HG03159 (cell line): ENCODE data around the gene CLCN6.
"Not testable (repeated sequence)": the region's sequence is repeated elsewhere in the genome, so short reads cannot be mapped to it uniquely, and the experiment has no call there.

ENCODE experiments used
- ATAC-seq: cut with Tn5 transposase; IDR thresholded peaks from one replicate; pipeline ENCODE4 v1.9.1; 2021; ENCODE audit warnings: mild to moderate bottlenecking, moderate library complexity; ENCODE audit not compliant: unreplicated experiment

The CLCN6 gene

DNA sequence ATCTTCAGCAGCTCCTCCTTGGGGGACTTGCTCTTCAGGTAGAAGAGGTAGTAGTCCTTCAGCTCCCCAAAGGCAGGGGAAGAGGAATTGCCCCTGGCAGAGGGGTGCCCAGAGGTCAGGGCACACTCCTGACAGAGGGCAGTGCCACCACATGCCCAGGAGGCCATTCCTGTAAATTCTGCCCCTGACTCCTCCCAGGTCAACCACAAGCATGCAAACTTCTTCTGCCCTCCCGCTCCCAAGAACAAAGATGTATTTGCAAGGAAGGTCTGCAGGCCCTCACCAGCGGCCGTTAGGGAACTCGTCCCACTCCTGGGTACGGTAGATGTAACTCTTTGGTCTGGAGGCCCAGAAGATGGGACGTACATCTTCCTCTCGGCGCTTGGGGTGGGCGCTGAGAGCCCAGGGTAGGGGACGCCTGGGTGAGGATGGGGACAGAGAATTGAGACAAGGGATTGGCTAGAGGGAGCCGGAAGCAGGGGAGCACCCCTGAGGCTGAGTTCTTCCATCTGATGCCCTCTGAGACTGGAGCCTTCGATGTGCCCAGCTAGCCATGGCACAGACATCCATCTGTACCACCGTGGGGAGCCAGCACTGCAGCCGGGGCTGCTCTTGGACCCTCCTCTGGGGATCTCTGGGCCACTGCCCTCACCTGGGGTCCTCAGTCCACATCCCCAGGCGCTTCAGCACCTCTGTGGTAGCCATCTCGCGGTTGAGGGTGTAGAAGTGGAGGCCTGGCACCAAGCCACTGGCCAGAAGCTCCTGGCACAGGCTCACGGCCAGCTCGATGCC, 11.3 kb upstream of the CLCN6 start:
- no peak for ATAC-seq

DNA sequence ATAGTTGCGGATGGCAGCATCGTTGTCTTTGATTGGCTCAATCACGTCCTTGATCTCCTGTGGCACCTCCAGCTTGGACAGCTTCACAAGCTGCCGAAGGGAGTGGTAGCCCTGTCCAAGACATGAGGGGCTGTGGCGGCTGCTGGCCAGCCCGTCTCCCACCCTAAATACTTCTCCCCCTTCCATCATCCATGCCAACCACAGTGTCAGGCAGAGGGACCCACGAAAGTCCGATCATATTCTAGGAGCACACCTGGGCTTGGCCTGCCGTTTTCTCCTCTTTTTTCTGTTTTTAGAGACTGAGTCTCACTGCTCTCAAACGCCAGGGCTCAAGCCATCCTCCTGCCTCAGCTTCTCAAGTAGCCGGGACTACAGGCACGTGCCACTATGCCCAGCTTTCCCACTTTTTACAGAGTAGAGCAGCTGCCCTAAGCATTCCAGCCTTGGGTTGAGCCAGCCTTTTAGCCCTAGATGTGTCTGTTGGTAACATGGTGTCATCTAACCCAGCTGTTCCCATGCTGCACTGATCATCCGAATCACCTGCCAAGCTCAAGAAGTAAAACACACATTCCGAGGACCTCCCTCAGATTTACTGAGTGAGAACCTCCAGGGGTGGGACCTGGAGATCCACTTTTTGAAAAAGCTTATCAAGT, 10.6 kb upstream of the CLCN6 start:
- no peak for ATAC-seq

DNA sequence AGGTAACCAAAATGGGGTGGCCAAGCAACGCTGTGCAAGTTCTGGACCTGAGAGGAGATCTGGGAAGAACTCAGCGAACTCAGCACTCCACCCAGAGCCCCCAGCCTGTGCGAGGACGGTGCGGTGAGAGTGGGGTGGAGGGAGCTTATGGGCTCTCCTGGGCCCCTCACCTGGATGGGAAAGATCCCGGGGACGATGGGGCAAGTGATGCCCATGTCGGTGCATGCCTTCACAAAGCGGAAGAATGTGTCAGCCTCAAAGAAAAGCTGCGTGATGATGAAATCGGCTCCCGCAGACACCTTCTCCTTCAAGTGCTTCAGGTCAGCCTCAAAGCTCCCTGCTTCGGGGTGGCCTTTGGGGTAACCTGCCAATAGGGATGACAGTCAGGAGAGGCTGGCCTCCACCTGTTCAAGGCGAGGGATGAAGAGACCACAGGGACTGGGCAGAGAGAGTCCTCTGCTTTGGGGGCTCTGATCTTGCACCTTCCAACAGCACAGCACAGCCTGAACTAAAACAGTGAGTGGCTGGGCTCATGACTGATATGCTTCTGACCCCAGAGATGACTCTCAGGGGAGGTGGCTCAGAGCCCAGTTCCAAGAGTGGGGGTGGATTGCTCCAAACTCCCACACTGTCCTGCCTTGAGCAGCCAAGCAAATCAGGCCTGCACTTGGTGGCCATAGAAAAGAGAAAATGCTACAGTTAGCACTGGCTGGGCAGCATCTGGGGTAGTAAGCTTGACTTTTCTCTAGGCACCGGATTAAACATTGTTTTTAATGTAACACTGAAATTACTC, 9.8 kb upstream of the CLCN6 start:
- ATAC-seq = no peak

DNA sequence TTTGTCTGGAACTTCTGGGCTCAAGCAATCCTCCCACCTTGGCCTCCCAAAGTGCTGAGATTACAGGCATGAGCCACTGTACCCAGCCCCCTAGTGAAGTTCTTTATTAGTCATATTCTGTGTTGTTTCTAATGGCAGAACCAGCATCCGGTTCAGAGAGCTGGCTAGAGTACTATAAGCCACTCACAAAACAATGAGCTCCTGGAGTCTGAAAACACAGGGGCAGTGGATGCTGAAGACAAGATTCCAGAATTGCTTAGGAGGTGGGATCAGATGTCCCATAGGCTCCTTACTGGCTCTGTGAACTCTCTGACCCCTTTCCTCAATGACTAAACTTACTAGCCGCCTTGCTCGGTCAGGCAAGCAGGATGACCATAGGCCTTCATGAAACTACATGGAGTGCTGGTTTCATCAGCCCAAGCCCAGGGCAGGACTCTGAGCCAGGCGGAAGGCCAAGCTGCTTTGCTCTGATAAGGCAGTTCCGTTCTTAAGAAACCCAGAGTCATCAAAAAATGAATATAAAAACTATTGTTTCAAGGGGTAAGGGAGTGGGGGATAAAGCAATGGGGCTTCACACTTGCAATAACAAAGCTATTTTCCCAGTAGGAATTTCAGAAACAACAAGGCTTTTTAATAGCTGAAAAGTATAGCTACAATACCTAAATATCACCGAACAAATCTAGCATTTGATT, 8.3 kb upstream of the CLCN6 start:
- no peak for ATAC-seq

DNA sequence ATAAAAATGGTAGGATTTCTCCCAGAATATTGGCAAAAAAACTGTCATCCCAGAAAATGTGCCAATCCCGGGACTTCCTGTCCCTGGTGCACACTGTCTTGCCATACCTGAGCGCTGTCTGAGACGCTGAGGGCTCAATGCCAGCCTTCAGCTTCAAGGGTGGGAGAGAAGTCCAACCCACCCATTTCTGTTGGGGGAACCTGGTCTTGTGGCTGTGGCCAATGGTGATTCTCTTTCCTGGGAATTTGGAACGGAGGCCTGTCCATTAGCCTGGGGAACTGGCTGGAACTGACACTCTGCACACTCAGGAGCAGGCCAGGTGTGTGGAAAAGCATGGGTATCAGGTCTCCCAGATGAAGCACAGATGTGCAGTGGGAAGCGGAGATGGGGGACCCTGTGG, 6.9 kb upstream of the CLCN6 start:
- ATAC-seq = no peak

DNA sequence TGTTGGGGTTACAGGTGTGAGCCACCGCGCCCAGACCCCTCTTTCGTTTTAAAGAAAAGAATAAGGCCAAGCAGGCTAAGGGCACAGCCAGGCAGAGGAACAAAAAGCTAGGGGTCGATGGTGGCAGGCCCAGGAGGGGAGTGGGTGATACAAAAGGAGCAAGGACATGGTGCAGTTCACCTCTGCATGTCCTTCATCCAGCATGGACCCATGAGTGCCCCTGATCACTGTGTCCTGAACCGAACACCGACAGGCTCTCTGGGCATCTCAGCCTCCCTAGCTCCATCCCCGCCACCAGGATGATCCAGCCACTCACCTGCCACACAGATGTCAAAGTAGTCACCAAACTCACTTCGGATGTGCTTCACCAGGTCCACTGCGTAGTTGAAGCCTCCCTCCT, 6.1 kb upstream of the CLCN6 start:
- ATAC-seq = no peak

DNA sequence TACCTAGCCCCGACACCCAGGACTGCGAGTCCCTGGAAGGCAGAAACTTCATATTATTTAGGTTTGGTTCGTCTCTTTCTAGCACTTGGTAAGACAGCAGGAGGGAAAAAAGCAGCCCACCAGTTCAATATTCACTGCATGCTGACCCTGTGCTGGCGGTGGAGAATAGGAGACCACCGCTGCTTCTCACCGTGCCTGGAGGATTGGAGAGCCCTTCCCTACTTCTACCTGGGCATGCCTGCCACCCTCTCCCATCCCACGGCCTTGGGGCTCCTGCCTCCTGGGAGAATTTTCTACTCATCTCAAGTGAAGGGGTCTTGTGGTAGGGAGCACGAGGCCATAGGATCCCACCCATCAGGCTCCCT, 5.6 kb upstream of the CLCN6 start:
- no peak for ATAC-seq

DNA sequence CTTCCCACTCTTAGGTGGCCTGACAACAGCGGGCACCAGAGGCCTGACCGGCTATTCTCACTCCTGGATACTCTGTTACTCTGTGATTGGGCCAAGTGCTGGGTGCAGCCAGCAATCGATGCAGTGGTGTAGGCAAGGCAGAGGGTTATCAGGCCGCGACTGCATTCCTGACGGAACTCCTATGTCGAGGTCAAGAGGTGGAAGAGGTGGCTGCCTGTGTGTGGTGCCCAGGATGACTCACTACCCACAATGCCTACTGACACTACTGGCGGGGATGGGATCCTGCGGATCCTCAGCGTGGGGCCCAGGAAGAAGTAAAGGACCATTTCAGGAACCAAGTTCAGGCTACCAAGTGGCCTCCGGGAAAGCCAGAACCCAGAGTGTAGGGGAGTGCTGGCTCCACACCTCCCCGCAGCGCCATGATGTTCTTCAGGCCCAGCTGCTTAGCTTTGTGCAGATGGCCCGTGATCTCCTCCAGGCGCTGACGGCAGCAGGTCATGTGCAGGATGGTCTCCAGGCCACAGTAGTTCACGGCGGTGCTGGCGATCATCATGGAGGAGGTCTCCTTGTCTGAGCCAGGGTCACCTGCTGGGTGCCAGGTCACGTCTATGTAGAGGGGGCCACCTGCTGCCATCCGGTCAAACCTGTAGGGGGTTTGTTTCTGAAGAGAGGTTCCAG, 5.1 kb upstream of the CLCN6 start:
- ATAC-seq = no peak

DNA sequence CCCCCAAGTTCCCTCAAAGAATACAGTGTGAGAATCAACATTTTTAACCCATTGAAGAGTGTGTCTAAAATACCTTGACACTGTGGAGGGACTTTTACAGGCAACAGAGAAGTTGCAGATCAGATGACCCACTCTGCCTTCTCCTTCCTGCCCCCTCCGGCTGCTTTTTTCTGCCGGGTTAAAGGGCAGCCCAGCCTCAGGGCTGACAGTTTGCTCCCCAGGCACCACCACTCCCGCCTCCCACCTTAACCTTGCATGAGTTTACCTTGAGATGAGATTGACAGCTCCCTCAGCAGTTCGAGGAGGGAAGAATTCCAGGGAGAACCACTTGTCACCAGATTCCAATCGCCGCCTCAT, 3.4 kb upstream of the CLCN6 start:
- ATAC-seq = no peak

DNA sequence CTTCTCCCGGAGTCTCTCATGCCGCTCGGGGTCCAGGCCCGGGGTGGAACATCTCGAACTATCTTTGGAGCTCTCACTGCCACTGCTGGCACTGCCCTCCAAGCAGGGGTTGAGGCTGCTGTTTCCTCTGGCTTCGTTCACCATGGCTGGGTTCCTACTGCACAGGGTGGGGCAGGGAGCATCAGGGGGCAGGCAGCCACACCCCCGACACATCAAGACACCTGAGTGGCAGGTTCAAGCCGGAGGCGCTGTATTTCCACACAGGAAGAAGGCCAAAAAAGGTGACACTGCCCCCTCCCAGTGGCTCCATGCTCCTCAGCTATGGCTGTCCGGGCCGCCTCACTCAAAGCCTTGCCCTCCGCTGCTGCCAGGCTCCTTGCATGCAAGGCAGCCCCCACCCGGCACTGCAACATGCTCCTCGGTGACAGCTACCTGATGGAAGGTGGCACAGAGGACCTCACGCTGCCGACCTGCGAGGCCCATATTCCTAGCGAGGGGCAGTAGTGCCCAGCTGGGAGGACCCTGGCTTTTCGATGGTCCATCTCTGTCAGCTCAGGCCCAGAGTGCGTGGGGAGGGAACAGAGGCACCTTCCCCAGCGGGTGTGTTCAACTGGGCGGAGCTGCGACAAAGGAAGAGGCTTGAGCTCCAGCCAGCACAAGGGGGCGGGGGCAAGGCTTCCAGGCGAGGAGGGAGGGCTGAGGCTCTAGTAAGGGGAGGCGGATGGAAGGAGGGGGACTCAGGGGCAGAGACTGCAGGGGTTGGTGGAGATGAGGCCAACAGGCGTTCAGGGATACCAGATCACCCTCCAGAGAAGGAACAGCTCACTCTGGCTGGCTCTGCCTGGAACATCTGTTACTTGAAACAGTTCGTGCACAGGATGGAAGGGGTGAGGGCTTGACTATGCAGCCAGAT, 2.8 kb upstream of the CLCN6 start:
- no peak for ATAC-seq

DNA sequence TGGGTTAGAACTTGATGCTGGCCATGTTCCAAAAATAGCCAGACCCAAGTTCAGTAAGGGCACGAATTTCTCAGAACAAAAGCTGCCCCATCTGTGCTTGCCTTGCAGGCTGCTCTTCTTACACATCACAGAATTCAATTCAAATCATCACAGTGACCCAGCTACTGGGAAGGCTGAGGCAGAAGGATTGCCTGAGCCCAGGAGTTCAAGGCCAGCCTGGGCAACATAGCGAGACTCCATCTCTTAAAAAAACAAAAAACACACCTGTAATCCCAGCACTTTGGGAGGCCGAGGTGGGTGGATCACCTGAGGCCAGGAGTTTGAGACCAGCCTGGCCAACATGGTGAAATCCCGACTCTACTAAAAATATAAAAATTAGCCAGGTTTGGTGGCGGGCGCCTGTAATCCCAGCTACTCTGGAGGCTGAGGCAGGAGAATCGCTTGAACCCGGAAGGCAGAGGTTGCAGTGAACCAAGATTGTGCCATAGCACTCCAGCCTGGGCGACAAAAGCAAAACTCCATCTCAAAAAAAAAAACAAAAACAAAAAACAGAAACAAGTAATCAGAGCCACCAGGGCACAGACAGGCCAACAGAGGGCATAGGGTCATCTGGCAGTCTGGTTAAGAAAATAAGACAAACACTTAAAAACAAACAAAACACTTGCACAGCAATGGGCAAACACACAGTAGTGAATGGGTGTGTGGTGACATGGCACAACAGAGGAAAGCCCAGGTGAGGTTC, 1.9 kb upstream of the CLCN6 start:
- not testable (repeated sequence) for ATAC-seq

DNA sequence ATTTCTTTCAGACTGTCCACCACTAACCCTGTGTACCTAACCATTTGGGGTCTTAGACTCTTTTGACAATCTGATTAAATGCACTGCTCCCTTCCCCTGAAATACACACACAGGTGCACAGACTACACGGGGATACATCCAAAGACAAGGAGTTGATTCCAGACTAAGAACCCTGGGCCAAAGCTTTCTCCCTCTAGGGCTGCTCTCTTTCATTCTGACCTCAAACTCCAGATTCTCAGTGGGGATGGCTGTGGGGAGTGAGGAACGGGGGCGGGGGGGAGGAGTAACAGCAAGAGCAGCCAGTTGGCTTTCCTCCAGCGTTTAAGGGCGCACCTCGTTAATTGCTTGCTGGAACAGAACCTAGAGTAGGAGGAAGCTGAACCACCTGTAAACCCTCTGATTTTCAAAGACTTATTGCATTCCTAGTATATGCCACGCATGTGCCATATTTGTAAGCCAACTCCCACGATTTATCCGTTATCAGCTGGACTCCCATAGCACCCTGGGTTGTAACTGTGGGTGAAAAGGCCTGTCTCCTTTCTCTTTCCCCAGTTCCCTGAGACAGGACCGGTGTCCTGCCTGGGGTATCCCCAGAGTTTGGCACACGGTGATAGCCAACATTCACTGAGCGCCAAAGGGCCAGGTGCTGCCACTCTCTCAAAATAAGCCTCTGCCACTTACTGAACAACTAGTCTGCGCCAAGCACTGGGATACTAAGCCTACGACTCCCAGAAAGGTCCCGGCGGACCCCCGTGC, 1.1 kb upstream of the CLCN6 start:
- no peak for ATAC-seq

DNA sequence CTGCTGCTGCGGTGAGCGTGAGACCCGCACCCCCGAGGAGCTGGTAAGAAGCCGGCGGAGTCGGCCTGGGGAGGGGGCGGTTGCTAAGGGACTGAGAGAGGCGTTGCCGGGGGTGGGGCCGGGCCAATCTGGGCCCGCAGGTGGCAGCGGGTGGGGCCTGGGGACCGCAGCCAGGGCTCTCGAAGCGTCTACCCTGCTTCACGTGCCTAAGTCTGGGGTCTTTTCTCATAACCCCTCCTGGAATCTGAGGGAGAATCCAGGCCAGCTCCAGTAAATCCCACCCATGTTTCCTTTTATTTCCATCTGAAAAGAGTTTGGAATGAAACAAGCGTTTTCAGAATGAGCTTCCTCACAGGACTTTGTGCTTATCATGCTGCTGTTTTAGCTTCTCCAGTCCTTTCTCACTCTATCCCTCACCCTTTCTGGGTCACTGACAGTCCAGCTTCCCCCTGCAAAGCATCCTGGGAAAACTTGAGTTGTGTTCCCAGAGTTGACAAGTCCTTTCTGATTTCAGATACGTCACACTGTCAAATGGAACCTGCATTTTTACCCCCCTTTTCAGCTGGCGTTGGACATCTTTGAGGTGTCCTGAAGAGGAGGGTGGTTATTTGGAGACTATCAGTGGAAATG, 431 bp downstream of the CLCN6 start:
- peak; percentile 46 for ATAC-seq

DNA sequence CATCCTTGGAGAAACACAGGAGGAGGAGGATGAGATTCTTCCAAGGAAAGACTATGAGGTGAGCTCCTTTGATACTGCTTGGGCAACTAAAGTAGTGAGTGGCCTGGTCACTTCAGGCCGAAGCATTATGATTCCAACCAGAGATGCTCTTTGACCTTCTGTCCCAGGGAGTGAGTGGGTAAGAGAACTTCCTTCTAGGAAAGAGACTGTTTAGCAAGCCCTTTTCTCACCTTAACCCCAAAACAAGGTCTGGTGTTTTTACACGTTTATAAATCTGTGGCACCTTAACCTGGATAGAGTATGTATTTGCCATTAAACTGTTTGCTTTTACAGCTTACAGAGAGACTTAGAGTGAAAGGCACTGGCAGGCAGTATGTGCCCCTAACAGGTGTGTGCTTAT, 1.1 kb downstream of the CLCN6 start:
- no peak for ATAC-seq

DNA sequence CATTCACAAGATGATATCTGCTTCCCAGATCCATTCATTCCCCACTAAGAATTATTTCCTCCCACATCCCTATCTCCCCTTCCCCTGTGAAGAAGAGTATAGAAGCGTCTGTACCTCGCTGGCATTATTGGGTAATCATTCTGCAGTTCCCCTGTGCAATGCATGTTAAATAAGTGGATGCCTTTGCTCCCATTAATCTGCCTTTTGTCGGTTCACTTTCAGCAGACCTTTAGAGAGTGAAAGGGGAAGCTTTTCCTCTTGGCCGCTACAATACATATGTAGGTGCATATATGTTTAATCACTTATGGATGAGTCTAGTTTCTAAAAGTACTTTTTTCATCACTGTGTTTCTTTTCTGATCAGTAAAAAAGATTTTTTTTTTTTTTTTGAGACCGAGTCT, 7.0 kb downstream of the CLCN6 start:
- no peak for ATAC-seq

DNA sequence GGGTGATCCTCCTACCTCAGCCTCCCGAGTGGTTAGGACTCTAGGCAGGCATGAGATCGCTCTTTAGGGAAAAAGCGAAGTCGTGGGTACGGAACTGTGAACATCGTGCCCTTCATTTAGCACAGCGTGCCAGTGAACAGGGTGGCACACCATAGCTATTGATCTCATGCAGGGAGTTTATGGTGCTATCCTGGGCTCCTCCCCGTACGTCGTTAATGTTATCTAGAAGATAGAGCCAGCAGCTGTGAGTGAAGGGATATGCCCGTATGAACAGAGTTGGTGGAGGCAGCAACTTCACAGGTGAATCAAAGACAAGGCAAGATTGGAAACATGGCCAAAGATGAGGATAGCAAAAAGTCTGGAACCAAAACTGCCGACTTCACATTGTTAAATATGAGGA, 11.2 kb downstream of the CLCN6 start:
- ATAC-seq = no peak

DNA sequence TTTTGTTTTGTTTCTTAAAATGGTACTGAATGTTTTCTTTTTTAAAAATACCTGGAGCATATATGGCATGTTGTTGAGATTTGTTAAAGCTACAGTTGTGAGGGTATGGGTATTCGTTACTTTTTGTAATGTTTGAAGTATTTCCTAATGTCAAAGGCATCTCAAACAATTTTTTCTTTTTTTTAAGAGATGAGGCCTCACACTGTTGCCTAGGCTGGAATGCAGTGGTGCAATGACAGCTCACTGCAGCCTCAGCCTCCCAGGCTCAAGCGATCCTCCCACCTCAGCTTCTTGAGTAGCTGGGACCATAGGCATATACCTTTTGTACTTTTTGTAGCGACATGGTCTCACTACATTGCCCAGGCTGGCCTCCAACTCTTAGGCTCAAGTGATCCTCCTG, 16.1 kb downstream of the CLCN6 start:
- ATAC-seq = no peak
